HG03066 (cell line): ENCODE data around the gene IFTAP.
"Not testable (repeated sequence)": the region's sequence is repeated elsewhere in the genome, so short reads cannot be mapped to it uniquely, and the experiment has no call there.

Source experiments
- ATAC-seq: cut with Tn5 transposase; IDR thresholded peaks from one replicate; pipeline ENCODE4 v1.9.1; 2021; ENCODE audit warnings: low read depth; ENCODE audit not compliant: unreplicated experiment

The IFTAP gene

DNA sequence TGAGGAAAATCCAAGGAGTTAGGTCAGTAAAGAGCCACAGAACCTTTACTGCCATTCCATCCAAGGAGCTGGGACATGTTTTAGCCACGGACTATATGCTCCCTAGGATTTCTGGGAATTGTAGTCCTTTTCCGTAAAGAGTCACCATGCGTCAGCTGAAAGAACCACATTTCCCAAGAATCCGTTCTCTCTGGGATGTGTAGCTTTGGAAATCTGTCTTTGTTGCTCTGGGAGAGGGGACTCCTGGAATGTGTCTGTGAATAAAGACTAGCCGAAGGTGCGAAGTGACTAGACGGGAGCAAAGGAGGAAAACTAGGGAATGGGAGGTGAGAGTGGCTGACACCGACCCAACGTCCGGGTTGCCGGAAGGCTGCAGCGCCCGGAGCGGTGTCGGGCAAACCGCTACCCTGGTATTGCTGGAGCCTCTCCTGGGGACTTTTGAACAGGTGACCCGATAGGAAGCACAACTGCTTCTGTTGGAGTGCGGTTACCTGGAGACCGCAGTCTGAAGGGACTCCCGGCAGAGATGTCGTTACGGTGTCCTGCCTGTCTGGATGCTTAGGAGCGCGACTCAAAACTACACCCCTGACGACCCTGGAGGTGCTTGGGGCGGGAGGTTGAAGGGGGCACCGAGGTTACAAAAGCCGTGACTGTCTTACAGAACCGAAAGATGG, at the start of gene IFTAP:
Gene IFTAP, plus strand, starts transcription at position 187 of the 674 bp plus-strand sequence. CDS start 15,602 bp downstream, outside the sequence.
- peak; percentile 87 for ATAC-seq

DNA sequence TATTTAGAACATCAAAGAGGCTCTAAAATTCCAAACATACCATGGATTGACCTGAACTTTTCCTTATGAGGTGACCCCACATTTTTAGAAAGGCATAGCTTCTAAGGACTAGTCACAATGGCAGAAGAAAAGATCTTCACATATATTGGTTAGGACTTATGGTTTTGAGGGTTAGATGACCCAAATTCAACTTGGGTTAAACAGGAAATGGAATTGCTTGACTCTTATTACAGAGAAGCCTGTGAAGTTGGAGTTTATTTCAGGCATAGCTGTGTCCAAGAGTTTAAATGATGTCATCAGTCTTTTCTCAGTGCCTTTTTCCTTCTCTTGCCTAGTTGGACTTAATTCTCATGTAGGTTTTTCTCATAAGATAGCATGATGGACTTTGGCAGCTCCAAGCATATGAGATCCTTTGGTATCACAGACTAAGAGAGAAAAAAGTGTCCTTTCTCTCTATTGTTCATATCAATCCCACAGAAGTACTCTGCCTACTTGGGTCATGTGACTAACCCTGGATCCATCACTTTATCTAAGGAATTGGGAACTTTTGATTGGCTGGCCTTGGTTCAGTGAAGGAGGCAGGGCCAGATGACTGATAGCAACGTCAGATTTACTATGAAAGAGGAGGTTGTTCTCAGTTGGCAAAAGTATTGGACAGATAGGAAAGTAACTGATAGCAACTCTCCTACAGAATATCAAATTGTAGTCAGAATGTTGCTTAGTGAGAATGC, 43.8 kb upstream of the IFTAP start:
- no peak for ATAC-seq

DNA sequence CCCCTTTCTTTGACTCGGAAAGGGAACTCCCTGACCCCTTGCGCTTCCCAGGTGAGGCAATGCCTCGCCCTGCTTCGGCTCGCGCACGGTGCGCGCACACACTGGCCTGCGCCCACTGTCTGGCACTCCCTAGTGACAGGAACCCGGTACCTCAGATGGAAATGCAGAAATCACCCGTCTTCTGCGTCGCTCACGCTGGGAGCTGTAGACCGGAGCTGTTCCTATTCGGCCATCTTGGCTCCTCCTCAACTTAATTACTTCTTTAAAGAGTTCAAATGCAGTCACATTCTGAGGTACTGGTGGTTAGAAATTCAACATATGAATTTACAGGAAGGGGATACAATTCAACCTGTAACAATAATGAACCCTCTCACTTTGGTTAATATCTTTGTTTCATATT, 36.9 kb upstream of the IFTAP start:
- ATAC-seq: not testable (repeated sequence)

- ATAC-seq: no peak
Observed at GRCh38 chr11:36557991-36558390, 36.3 kb upstream of the IFTAP start.

- ATAC-seq: peak; percentile 91
Observed at GRCh38 chr11:36558571-36559413, 35.5 kb upstream of the IFTAP start.

DNA sequence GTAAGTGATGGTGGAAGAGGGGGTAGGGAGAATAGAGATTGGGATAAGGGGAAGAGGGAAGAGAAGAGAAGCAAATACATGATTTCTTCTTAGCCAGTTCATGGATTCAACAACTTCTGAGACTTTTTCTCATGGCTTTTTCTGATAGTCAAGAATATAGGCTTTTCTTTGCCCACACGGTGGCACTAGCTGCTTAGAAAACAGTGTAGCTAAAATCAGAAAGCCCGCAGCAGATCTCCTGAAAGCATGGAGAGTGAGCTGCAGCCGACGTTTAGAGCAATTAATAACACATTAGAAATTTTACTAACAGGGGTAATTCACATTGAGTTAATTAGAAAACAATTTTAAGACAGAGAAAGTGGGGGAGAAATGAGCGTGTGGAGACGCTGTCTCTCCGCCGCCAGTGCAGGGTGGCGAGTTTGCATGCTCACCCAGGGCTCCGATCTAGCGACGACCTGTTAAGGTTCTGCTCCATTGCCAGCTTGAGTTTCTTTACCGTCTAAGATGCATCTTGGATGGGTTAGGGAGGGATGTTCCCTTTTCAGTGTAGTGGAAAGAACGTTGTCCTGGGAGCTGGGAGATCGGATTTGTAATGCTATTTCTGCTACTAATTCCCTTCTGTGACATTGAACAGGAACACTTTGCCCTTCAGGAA, 29.8 kb upstream of the IFTAP start:
- ATAC-seq: no peak

DNA sequence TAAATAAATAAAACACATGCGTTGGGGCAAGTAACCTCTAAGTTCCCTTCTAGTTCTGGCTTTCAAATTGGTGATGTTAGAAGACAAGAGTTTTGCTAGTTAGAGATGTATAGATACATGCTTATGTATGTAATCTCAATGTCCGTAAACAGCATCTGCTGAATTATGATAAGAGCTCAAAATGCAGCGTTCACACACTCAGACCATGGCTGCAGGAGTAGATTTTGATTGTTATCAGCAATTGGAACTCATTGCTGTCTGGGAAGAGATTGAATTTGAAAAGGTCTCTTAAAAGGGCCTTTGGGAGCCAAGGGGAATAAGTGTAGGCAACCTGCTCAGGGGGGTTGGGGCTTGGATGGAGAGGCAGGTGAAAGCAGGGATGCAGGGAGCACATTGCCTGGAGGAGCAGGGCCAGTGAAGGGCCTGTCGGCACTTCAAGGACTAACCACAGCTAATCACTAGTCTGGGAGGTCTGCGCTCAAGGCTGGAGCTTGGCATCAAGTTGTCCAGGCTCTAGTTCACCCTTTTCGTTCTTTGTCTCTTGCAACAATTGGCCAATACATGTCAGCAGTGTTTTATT, 29.2 kb upstream of the IFTAP start:
- no peak for ATAC-seq

DNA sequence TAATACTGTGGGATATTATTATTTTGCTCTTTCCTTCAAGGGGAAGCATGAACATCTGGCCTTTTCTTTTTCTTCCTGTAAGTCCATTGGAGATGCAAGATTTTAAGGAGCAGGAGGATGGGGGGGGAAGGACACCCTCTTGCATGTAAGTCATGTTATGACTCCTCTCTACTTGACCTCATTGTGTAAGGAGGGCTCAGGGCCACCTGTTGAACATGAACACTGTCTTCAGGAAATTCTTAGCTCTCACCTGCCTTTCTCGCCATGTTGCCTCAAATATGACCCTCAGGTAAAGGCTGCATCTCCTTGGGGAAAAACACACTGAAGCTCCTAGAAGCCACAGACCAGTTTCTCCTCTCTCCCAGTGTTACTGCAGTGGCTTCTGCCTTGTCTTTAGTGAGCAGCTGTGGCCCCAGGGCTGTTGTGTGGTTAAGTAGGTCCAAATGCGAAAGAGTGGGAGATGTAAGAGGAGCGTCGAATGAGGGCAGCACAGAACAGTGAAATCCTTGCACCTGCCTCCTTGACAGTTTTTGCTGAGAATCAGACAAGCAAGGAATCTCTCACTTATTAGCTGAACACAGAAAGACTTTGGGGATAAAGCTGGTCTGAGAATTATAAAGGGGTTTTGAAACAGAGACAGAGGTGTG, 27.8 kb upstream of the IFTAP start:
- ATAC-seq: no peak

GRCh38 chr11:36567694-36568093, 26.6 kb upstream of the IFTAP start, which contains the start of gene RAG1:
Gene RAG1, plus strand, starts transcription at chr11:36568007. Its CDS starts 5,298 bp downstream, at chr11:36573305.
- no peak for ATAC-seq

DNA sequence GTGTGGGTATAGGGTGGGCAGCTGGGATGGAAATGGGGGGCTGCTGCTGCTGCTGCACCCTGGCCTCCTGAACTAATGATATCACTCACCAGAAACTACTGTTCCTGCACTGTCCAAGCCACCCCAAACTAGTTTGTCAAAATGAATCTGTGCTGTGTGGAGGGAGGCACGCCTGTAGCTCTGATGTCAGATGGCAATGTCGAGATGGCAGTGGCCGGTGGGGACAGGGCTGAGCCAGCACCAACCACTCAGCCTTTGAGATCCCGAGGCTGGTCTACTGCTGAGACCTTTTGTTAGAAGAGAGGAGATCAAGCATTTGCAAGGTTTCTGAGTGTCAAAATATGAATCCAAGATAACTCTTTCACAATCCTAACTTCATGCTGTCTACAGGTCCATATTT, 25.2 kb upstream of the IFTAP start:
- no peak for ATAC-seq

GRCh38 chr11:36574486-36574885, 19.8 kb upstream of the IFTAP start:
- no peak for ATAC-seq

DNA sequence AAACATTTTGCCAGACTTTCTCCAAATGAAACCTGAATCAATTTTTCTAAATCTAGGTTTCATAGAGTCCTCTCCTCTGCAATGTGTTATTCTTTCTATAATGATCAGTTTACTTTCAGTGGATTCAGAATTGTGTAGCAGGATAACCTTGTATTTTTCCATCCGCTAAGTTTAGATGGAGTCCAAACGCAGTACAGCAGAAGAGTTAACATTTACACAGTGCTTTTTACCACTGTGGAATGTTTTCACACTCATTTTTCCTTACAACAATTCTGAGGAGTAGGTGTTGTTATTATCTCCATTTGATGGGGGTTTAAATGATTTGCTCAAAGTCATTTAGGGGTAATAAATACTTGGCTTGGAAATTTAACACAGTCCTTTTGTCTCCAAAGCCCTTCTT, 16.9 kb upstream of the IFTAP start:
- no peak for ATAC-seq

DNA sequence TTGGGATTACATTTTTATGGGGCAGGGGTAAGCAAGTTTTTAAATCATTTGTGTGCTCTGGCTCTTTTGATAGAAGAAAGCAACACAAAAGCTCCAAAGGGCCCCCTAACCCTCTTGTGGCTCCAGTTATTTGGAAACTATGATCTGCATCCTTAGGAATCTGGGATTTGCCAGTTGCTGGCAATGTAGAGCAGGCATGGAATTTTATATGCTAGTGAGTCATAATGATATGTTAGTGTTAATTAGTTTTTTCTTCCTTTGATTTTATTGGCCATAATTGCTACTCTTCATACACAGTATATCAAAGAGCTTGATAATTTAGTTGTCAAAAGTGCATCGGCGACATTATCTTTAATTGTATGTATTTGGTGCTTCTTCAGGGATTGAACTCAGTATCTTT, 16.4 kb upstream of the IFTAP start:
- ATAC-seq: no peak

DNA sequence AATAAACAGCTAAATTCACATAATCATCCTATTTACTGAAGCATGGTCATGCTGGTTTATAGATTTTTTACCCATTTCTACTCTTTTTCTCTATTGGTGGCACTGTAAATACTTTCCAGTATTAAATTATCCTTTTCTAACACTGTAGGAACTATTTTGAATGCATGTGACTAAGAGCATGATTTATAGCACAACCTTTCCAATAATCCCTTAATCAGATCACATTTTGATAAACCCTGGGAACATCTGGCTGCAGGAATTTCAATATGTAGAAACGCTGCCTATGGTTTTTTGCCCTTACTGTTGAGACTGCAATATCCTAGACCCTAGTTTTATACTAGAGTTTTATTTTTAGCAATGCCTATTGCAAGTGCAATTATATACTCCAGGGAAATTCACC, 15.8 kb upstream of the IFTAP start:
- no peak for ATAC-seq

DNA sequence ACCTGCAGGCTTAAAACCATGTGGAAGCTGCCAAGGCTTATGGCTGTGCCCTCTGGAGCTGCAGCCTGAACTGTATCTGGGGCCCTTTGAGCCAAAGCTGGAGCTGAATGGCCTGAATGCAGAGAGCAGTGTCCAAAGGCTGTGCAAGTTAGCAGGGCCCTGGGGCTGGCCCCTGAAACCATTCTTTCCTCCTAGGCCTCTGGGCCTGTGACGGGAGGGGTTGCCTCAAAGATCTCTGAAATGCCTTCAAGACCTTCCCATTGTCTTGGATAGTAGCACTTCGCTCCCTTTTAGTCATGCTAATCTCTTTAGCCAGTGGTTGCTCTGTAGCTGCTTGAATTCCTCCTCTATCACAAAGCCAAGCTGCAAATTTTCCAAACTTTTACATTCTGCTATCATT, 12.8 kb upstream of the IFTAP start:
- no peak for ATAC-seq

GRCh38 chr11:36583667-36584066, 10.6 kb upstream of the IFTAP start:
- ATAC-seq: no peak

DNA sequence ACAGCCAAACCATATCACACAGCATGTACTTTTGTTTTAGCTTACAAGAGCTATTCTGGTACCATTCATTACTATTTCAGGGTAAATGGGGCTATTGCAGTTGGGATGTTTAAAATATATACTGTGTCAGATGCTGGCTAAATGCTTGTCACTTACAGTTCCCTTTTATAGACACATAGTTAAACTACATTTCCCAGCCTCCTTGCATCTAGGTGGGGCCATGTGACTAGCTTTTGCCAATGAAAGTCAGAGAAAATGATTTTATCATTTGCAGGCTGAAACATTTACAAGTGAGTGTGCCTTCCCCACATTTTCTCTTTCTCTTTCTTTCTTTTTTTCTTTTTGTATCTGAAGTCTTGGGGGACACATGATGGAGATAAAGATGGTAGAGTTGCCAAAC, 7.8 kb upstream of the IFTAP start:
- no peak for ATAC-seq

DNA sequence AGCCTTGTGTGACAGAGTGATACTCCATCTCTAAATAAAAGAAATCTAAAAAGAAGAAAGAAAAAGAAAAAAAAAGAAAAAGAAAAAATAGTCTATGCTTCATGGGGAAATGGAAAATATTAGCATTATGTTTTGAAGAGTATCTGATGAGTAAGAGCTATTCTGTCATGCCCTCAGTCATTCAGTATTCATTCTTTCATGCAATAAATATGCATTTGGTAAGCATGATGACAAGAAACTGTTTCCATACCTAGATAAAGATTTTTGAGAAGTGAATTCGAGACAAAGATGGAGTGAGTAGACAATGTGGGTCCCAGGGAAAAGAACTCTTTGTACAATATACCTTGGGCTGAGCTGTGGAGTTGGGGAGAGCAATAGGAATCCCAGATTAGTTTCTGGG, 6.2 kb upstream of the IFTAP start:
- no peak for ATAC-seq

GRCh38 chr11:36590513-36590912, 3.8 kb upstream of the IFTAP start:
- ATAC-seq: no peak

GRCh38 chr11:36591433-36591832, 2.9 kb upstream of the IFTAP start:
- ATAC-seq: no peak
